Stimulated activated CD8-positive, alpha-beta memory T cell treated with anti-CD3 and anti-CD28 coated beads, Interleukin-4, amount 100 ng/mL, for 24 hours (primary cell): ENCODE data around the gene UPK3A.
A peak's percentile ranks its signal among the peaks of the same experiment; 100 is the strongest.
"Not testable (repeated sequence)": the region's sequence is repeated elsewhere in the genome, so short reads cannot be mapped to it uniquely, and the experiment has no call there.

Experiments
- DNase-seq: peaks from one replicate; pipeline ENCODE4 v3.0.0-alpha.2; 2020; ENCODE audit warnings: low read depth

The UPK3A gene

DNA sequence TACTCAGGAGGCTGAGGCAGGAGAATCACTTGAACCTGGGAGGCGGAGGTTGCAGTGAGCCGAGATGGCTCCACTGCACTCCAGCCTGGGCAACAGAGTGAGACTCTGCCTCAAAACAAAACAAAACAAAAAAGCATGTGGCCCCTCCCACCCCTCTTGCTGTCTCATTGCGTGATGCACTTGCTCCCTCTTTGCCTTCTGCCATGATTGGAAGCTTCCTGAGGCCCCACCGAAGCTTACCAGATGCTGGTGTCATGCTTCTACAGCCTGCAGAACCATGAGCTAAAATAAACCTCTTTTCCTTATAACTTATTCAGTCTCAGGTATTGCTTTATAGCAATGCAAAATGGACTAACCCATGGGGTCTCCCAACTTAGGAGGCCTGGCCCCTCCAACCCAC lies 26.8 kb upstream of the UPK3A start:
- not testable (repeated sequence) for DNase-seq

GRCh38 chr22:45259754-45260394 lies 24.9 kb upstream of the UPK3A start:
- no peak for DNase-seq

DNA sequence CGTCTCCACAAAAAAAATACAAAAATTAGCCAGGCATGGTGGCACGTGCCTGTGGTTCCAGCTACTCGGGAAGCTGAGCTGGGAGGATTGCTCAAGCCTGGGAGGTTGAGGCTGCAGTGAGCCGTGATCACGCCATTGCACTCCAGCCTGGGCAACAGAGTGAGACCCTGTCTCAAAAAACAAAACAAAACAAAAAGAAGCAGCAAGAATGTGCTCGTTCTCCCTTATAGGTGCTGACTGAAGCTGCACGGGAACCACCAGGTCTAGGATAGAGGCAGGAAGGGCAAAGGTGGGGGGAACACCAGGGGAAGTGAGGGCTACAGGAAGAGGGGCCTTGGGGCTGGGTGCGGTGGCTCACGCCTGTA lies 24.4 kb upstream of the UPK3A start:
- DNase-seq, result not testable (repeated sequence)

GRCh38 chr22:45261407-45262088 lies 23.2 kb upstream of the UPK3A start:
- DNase-seq, result no peak

- DNase-seq, result no peak
Measured at GRCh38 chr22:45262195-45262930, 22.4 kb upstream of the UPK3A start.

GRCh38 chr22:45262931-45263462 lies 21.8 kb upstream of the UPK3A start:
- DNase-seq, result no peak

GRCh38 chr22:45263463-45264269 lies 21.1 kb upstream of the UPK3A start:
- no peak for DNase-seq

GRCh38 chr22:45265535-45265934 lies 19.2 kb upstream of the UPK3A start:
- DNase-seq, result no peak

- DNase-seq, result no peak
Measured at GRCh38 chr22:45268167-45268957, 16.4 kb upstream of the UPK3A start.

- DNase-seq, result peak; percentile 73
Measured at GRCh38 chr22:45268958-45269844, 15.5 kb upstream of the UPK3A start.

DNA sequence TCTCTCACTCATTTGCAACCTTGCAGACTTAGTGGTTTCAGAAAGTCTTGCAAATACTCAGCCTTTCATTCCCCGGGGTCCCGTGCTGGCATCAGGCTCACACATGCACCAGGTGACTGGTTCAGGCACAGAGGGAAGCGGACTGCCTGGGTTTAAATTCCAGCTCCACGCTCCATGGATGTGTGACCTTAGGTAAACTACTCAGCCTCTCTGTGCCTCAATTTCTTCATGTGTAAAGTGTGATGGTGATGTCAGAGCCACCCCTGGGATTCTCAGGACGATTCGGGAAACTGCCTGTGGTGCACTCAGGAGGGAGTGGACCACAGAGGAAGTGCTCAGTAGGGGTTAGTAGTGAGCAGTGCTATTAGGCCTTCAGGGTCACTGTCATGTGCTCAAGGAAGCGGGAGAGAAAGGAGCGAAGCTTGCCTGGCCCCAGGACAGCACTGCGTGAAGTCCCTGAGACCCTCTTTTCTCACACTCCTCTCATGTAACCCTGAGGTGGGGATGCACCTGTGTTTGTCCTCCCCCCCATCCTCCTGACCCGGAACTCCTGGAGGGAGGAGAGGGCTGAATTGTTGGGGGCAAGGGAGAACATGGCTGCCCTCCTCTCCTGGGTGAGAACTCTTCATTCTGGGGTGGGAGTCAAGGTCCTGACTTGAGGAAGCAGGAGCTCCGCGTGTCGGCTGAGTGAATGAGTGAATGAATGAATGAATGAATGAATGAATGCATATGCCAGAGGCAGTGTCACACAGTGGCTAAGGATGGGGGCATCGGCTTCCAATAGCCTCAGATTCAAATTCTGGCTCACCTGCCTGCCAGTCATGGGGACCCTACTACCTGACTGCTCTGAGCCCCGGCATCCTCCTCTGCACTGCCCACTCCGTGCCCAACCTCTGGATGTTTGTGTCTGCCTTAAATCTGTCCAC lies 14.4 kb upstream of the UPK3A start:
- DNase-seq, result no peak

- no peak for DNase-seq
Measured at GRCh38 chr22:45271667-45272201, 13.0 kb upstream of the UPK3A start.

DNA sequence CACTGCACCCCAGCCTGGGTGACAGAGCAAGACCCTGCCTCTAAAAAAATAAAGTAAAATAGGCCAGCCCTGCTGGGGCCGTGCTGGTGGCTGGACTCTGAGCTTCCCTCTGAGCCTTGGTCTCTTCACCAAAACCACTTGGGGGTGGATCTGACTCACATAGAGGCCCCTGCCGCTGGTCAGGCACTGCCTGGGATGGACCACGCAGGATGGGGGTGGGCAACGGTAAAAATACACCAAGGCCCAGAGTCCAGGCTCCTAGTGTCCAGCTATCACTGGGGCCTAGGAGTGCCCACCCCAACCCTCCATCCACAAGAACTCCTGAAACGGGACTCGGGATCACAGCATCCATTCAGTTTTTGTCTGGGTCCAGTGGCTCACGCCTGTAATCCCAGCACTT lies 12.3 kb upstream of the UPK3A start:
- DNase-seq, result no peak

GRCh38 chr22:45273452-45274075 lies 11.2 kb upstream of the UPK3A start:
- DNase-seq, result no peak

- DNase-seq, result no peak
Measured at GRCh38 chr22:45276507-45277105, 8.1 kb upstream of the UPK3A start.

- not testable (repeated sequence) for DNase-seq
Measured at GRCh38 chr22:45277720-45278119, 7.0 kb upstream of the UPK3A start.

DNA sequence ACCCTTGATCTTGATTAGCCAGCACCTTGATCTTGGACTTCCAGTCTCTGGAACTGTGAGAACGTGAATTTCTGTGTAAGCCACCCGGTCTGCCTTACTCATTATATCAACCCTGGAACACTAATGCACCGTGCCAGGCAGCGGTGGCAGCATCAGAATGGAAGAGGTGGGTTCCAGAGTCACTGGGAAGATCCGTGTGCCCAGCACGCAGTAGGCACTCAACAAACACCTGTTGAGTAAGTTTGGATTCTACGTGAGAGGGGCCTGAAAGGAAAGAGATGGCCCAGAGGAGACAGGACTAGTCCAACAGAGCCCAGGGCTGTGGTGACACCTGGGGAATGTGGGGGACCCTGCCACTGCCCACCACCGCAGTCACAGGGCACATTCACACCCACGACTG lies 6.6 kb upstream of the UPK3A start:
- no peak for DNase-seq

GRCh38 chr22:45280587-45280980 lies 4.2 kb upstream of the UPK3A start:
- DNase-seq, result no peak
